ENCODE data around the gene TAF4B.
"Not testable (repeated sequence)": the region's sequence is repeated elsewhere in the genome, so short reads cannot be mapped to it uniquely, and the experiment has no call there.

The TAF4B gene

DNA sequence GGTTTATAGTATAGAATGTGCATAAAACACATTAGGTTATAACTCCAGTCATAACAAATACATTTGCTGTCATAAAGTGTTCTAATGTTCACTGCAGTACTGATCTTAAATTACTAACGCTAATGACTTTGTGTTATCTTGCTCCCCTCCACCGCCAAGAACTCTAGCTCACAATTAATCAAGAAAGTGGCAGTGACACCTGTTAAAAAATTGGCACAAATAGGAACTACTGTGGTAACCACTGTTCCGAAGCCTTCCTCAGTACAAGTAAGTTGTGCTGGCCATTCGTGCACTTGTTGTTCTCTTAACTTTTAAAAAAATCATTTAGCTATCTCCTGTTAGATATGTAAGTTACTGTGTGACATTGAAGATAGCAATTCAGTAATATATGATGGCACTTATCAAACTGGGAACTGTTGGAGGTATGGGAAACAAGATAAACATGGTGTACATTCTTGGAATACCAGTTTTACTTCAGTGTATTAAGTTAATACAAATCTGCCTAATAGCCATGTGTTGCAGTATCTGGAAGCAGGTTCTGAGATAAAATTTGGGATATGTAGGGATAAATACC is 41.2 kb downstream of the TAF4B start:
- no peaks in the 10 kb centered on the region for H3K27me3 Mint-ChIP-seq
- peaks cover 32% of the 10 kb centered on the region for H3K36me3 Mint-ChIP-seq
- no peaks in the 10 kb centered on the region for H3K4me1 Mint-ChIP-seq
- H3K4me3 Mint-ChIP-seq, result no peak overlapping the region
- H3K9me3 Mint-ChIP-seq, result no peaks in the 10 kb centered on the region
- no peak overlapping the region for H3K27ac Mint-ChIP-seq
- no peak for ATAC-seq

GRCh38 chr18:26268454-26268853 is 42.2 kb downstream of the TAF4B start:
- no peak overlapping the region for H3K4me3 Mint-ChIP-seq
- H3K4me1 Mint-ChIP-seq, result no peaks in the 10 kb centered on the region
- ATAC-seq, result no peak
- H3K36me3 Mint-ChIP-seq, result peaks cover 36% of the 10 kb centered on the region
- H3K9me3 Mint-ChIP-seq, result no peaks in the 10 kb centered on the region
- no peak overlapping the region for H3K27ac Mint-ChIP-seq
- no peaks in the 10 kb centered on the region for H3K27me3 Mint-ChIP-seq

GRCh38 chr18:26271917-26272549 is 45.8 kb downstream of the TAF4B start:
- no peaks in the 10 kb centered on the region for H3K4me1 Mint-ChIP-seq
- H3K9me3 Mint-ChIP-seq, result no peaks in the 10 kb centered on the region
- H3K27ac Mint-ChIP-seq, result no peak overlapping the region
- peaks cover 40% of the 10 kb centered on the region for H3K36me3 Mint-ChIP-seq
- H3K27me3 Mint-ChIP-seq, result no peaks in the 10 kb centered on the region
- ATAC-seq, result no peak
- H3K4me3 Mint-ChIP-seq, result no peak overlapping the region

DNA sequence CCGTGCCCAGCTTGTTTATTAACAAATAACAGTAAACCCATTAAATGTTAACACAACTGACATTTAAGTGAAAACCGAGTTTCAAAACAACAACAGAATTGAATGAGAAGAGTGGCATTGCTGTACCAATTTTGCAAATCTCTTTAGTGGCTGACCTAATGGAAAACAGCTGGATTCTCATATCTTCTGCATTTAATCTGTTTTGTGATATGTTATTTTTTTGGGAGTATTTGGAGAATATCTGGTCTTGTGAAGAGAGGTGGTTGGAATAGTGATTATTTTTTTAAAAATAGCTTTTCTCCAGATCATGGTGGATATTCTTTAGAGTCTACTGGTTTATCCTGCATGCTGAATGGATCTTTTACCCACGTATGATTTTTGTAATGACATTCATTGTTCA is 51.1 kb downstream of the TAF4B start:
- Mint-ChIP-seq H3K36me3 (peaks cover 36% of the 10 kb centered on the region), H3K4me1 (no peaks in the 10 kb centered on the region), H3K9me3 (no peaks in the 10 kb centered on the region), H3K4me3 (no peak overlapping the region), H3K27ac (no peak overlapping the region), H3K27me3 (no peaks in the 10 kb centered on the region)
- ATAC-seq, result no peak

GRCh38 chr18:26279428-26279827 is 53.2 kb downstream of the TAF4B start:
- H3K27ac Mint-ChIP-seq, result no peak overlapping the region
- no peaks in the 10 kb centered on the region for H3K4me1 Mint-ChIP-seq
- peaks cover 4% of the 10 kb centered on the region for H3K9me3 Mint-ChIP-seq
- peaks cover 50% of the 10 kb centered on the region for H3K36me3 Mint-ChIP-seq
- H3K4me3 Mint-ChIP-seq, result no peak overlapping the region
- H3K27me3 Mint-ChIP-seq, result no peaks in the 10 kb centered on the region
- ATAC-seq, result no peak

DNA sequence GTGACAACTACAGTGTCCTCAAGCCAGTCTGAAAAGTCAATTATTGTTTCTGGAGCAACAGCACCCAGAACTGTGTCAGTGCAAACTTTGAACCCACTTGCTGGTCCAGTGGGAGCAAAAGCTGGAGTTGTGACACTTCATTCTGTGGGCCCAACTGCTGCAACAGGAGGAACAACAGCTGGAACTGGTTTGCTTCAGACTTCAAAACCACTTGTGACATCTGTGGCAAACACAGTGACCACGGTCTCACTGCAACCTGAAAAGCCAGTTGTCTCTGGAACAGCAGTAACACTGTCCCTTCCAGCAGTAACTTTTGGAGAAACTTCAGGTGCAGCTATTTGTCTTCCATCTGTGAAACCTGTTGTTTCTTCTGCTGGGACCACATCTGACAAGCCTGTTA is 59.8 kb downstream of the TAF4B start:
- no peak for ATAC-seq
- Mint-ChIP-seq H3K36me3 (peaks cover 61% of the 10 kb centered on the region), H3K4me1 (no peaks in the 10 kb centered on the region), H3K9me3 (peaks cover 4% of the 10 kb centered on the region), H3K27me3 (no peaks in the 10 kb centered on the region), H3K27ac (no peak overlapping the region), H3K4me3 (no peak overlapping the region)

GRCh38 chr18:26287644-26288043 is 61.4 kb downstream of the TAF4B start:
- no peak for ATAC-seq
- Mint-ChIP-seq H3K27ac (no peak overlapping the region), H3K4me3 (no peak overlapping the region), H3K27me3 (no peaks in the 10 kb centered on the region), H3K9me3 (peaks cover 4% of the 10 kb centered on the region), H3K4me1 (no peaks in the 10 kb centered on the region), H3K36me3 (peaks cover 65% of the 10 kb centered on the region)

DNA sequence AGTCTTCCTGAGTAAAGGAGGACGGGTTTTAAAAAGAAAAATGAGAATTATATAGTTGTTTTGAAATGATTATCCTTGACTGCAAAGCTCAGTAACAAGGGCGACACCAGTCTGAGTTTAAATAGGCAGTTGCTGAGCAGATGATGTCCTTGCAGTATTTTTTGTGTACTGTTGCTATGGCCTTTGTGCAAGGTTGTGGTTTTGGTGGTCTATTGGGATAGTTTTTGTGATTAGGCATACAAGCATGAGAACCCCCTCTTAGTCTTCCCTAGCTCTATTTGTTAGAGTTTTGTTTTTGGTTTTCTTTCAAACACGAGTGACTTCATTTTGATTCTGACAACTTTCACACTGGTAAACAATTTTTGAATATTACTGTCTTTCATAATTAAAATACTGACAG is 64.1 kb downstream of the TAF4B start:
- peaks cover 61% of the 10 kb centered on the region for H3K36me3 Mint-ChIP-seq
- ATAC-seq, result no peak

DNA sequence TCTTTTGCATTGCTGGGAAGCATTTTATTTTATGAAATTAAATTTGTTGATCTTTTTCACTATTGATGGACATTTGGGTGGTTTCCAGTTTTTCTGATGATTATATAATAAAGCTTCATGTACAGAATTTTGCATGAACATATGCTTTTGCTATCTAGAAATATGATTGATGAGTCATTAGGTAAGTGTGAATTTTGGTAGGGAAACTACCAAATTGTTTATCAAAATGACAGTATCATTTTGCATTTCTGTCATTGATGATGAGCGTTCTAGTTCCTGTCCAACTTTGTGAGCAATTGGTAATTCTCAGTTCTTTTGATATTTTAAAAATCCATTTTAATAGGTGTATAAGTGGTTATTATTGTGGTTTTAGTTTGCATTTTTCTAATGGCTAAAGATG is 67.7 kb downstream of the TAF4B start:
- Mint-ChIP-seq H3K27me3 (no peaks in the 10 kb centered on the region), H3K9me3 (no peaks in the 10 kb centered on the region), H3K4me3 (no peak overlapping the region), H3K4me1 (peaks cover 6% of the 10 kb centered on the region), H3K36me3 (peaks cover 54% of the 10 kb centered on the region), H3K27ac (no peak overlapping the region)
- ATAC-seq, result no peak

More for the DNA sequence above, 64.1 kb downstream of the TAF4B start:
- no peaks in the 10 kb centered on the region for H3K9me3 Mint-ChIP-seq
- H3K4me1 Mint-ChIP-seq, result no peaks in the 10 kb centered on the region
- H3K27me3 Mint-ChIP-seq, result no peaks in the 10 kb centered on the region
- peak overlapping the region; percentile 24 for H3K27ac Mint-ChIP-seq
- H3K4me3 Mint-ChIP-seq, result no peak overlapping the region

DNA sequence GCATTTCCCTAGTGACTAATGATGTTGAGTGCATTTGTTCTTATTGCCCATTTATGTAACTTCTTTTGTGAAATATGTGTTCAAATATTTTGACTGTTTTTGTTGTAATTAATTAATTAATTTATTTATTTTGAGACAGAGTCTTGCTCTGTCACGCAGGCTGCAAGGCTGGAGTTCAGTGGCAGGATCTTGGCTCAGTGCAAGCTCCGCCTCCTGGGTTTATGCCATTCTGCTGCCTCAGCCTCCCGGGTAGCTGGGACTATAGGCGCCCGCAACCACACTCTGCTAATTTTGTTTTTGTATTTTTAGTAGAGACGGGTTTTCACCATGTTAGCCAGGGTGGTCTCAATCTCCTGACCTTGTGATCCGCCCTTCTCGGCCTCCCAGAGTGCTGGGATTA is 71.9 kb downstream of the TAF4B start:
- peaks cover 20% of the 10 kb centered on the region for H3K4me1 Mint-ChIP-seq
- no peaks in the 10 kb centered on the region for H3K27me3 Mint-ChIP-seq
- H3K4me3 Mint-ChIP-seq, result no peak overlapping the region
- peaks cover 42% of the 10 kb centered on the region for H3K36me3 Mint-ChIP-seq
- ATAC-seq, result no peak
- no peaks in the 10 kb centered on the region for H3K9me3 Mint-ChIP-seq
- no peak overlapping the region for H3K27ac Mint-ChIP-seq

GRCh38 chr18:26301681-26302080 is 75.4 kb downstream of the TAF4B start:
- H3K27me3 Mint-ChIP-seq, result no peaks in the 10 kb centered on the region

DNA sequence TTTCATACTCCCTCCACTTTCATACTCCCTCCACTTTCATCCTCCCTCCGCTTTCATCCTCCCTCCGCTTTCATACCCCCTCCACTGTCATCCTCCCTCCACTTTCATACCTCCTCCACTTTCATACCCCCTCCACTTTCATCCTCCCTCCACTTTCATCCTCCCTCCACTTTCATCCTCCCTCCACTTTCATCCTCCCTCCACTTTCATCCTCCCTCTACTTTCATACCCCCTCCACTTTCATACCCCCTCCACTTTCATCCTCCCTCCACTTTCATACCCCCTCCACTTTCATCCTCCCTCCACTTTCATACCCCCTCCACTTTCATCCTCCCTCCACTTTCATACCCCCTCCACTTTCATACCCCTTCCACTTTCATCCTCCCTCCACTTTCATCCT is 77.0 kb downstream of the TAF4B start:
- H3K36me3 Mint-ChIP-seq, result peaks cover 15% of the 10 kb centered on the region
- H3K4me3 Mint-ChIP-seq, H3K27ac Mint-ChIP-seq, H3K9me3 Mint-ChIP-seq, H3K27me3 Mint-ChIP-seq, ATAC-seq: not testable (repeated sequence)
- H3K4me1 Mint-ChIP-seq, result peaks cover 19% of the 10 kb centered on the region

More at GRCh38 chr18:26301681-26302080, 75.4 kb downstream of the TAF4B start:
- Mint-ChIP-seq H3K27ac (no peak overlapping the region), H3K36me3 (peaks cover 20% of the 10 kb centered on the region), H3K4me3 (no peak overlapping the region), H3K4me1 (peaks cover 20% of the 10 kb centered on the region), H3K9me3 (peaks cover 3% of the 10 kb centered on the region)
- ATAC-seq, result no peak

DNA sequence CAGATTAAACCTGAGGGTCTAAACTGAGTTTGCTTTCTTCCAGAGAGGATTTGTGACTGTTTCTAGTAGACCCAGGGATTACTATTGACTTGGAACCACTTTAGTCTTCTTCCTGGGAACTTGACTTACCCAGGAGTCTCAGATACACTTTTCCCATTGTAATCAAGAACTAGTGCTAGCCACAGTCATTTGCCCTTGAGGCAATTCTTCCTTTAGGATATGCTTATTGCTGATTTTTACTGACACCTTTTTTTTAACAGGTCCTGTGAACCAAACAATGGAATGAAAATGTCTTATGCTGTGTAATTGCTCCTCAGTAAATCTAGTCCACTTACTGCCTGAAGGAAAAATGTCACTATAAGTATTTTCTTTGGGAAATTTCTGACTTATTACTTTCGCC is 78.3 kb downstream of the TAF4B start:
- Mint-ChIP-seq H3K27me3 (no peaks in the 10 kb centered on the region), H3K9me3 (peaks cover 3% of the 10 kb centered on the region), H3K36me3 (peaks cover 18% of the 10 kb centered on the region), H3K4me1 (peaks cover 8% of the 10 kb centered on the region), H3K27ac (no peak overlapping the region), H3K4me3 (no peak overlapping the region)
- ATAC-seq, result no peak

DNA sequence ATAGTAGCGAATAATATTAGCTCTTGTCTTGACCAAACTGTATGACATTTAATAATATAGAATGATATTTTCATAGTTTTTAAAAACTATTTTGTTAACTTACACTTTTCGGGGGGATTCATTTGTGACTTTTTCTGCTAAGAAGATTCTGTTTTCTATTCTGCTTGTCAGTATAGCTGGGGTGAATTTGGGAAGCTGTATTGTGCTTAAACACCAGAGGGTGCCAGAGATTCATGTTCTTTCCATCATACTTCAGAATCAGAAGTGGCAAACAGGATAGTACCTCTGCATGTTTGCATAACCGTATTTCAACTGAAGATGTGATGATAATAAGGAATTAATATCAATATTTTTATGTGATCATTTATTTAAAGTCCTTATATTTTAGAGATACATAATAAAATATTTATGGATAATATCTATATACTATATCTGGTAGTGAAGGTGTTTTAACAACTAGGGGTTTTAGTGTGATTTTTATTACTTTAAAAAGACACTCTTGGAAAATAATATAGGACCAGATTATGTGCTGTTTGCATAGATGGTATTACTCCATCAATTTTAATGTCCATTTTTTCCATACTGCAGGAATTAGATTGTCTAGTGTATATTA is 81.0 kb downstream of the TAF4B start:
- H3K9me3 Mint-ChIP-seq, result peaks cover 3% of the 10 kb centered on the region
- H3K4me1 Mint-ChIP-seq, result no peaks in the 10 kb centered on the region
- H3K27me3 Mint-ChIP-seq, result no peaks in the 10 kb centered on the region
- H3K27ac Mint-ChIP-seq, result no peak overlapping the region
- no peak for ATAC-seq
- no peak overlapping the region for H3K4me3 Mint-ChIP-seq
- peaks cover 23% of the 10 kb centered on the region for H3K36me3 Mint-ChIP-seq

DNA sequence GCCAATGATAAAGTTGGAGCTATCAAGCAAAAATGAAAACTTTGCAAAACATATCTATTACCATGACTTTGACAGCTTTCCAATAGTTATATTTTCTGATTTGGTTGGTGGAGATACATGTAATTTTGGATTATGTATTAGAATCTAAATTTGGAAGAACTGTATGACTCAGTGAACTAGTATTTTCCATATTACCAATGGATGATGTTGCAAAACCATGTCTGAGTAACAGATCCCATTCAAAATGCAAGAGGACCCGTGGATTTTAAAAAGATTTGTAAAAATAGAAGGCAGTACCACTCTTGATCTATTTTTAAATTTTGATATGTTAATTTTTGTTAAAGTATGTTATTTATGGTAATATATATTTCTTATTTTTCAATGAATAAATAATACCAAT is 83.0 kb downstream of the TAF4B start:
- no peaks in the 10 kb centered on the region for H3K4me1 Mint-ChIP-seq
- H3K36me3 Mint-ChIP-seq, result peaks cover 20% of the 10 kb centered on the region
- ATAC-seq, result no peak
- H3K9me3 Mint-ChIP-seq, result no peaks in the 10 kb centered on the region
- H3K27me3 Mint-ChIP-seq, result no peaks in the 10 kb centered on the region
- no peak overlapping the region for H3K4me3 Mint-ChIP-seq
- no peak overlapping the region for H3K27ac Mint-ChIP-seq

GRCh38 chr18:26312199-26312598 is 86.0 kb downstream of the TAF4B start:
- no peak for ATAC-seq
- no peak overlapping the region for H3K27ac Mint-ChIP-seq
- H3K27me3 Mint-ChIP-seq, result no peaks in the 10 kb centered on the region
- H3K4me1 Mint-ChIP-seq, result no peaks in the 10 kb centered on the region
- H3K4me3 Mint-ChIP-seq, result no peak overlapping the region
- peaks cover 28% of the 10 kb centered on the region for H3K36me3 Mint-ChIP-seq
- no peaks in the 10 kb centered on the region for H3K9me3 Mint-ChIP-seq

Data from stimulated activated memory B cell treated with anti-CD40 and anti-IgM and Interleukin-4, amounts not matched to agents 10 μg/mL and 1 μg/mL and 100 μg/mL, for 72 hours (primary cell).